DOHH2 (cell line): Measurements from ENCODE around the gene C19orf47.
"Not testable (repeated sequence)": the region's sequence is repeated elsewhere in the genome, so short reads cannot be mapped to it uniquely, and the experiment has no call there.

Experiments used
- H3F3A ChIP-seq: fragments of 200-600 bp; sonication (generic), shearing (Covaris generic); 2 replicates; pipeline ENCODE4 v1.6.0; 2016; ENCODE audit warnings: antibody characterized with exemption, mild to moderate bottlenecking; ENCODE audit not compliant: control insufficient read depth, insufficient read depth
- H3K27ac ChIP-seq: fragments of 200-600 bp; sonication (generic); 2 replicates; pipeline ENCODE4 v1.5.1; 2014; ENCODE audit warnings: low read depth, mild to moderate bottlenecking, low read length, moderate library complexity
- H3K27me3 ChIP-seq: fragments of 200-600 bp; sonication (generic); 2 replicates; pipeline ENCODE4 v1.6.1; 2014; ENCODE audit warnings: mild to moderate bottlenecking, low read length, mixed read lengths; ENCODE audit not compliant: control insufficient read depth
- H3K36me3 ChIP-seq: fragments of 200-600 bp; sonication (generic); 2 replicates; pipeline ENCODE4 v1.6.1; 2014; ENCODE audit warnings: mild to moderate bottlenecking, low read length, moderate library complexity, mixed read lengths; ENCODE audit not compliant: control insufficient read depth
- H3K4me1 ChIP-seq: fragments of 200-600 bp; sonication (generic); 2 replicates; pipeline ENCODE4 v1.6.1; 2014; ENCODE audit warnings: mild to moderate bottlenecking, low read length, mixed read lengths; ENCODE audit not compliant: control insufficient read depth
- H3K4me2 ChIP-seq: fragments of 200-600 bp; sonication (generic); 2 replicates; pipeline ENCODE4 v1.6.0; 2014; ENCODE audit warnings: mild to moderate bottlenecking, low read length, moderate library complexity
- H3K4me3 ChIP-seq: fragments of 200-600 bp; sonication (generic); 2 replicates; pipeline ENCODE4 v1.5.1; 2014; ENCODE audit warnings: mild to moderate bottlenecking, low read length, mixed read lengths
- H3K79me2 ChIP-seq: fragments of 200-600 bp; sonication (generic); 2 replicates; pipeline ENCODE4 v1.6.1; 2014; ENCODE audit warnings: mild to moderate bottlenecking, low read length, mixed read lengths; ENCODE audit not compliant: control insufficient read depth
- H3K9me2 ChIP-seq: fragments of 200-600 bp; sonication (generic); replicated peaks from 2 replicates; pipeline ENCODE4 v1.6.1; 2014; ENCODE audit warnings: mild to moderate bottlenecking, low read length, mixed read lengths; ENCODE audit not compliant: control insufficient read depth
- H3K9me3 ChIP-seq: fragments of 200-600 bp; sonication (generic); 2 replicates; pipeline ENCODE4 v1.6.1; 2014; ENCODE audit warnings: antibody characterized with exemption, low read length, mixed read lengths; ENCODE audit not compliant: control insufficient read depth, insufficient read depth
- H4K20me1 ChIP-seq: fragments of 200-600 bp; sonication (generic); 2 replicates; pipeline ENCODE4 v1.6.0; 2014; ENCODE audit warnings: low read depth, mild to moderate bottlenecking, antibody characterized with exemption, low read length, moderate library complexity; ENCODE audit not compliant: control insufficient read depth, insufficient read depth
- CTCF ChIP-seq: fragments of 200-600 bp; sonication (generic); IDR thresholded peaks from one replicate; pipeline ENCODE4 v1.5.1; 2014; ENCODE audit warnings: antibody characterized with exemption, mild to moderate bottlenecking, low read depth, low read length; ENCODE audit not compliant: poor library complexity, severe bottlenecking
- EZH2phosphoT487 ChIP-seq: fragments of 200-600 bp; sonication (generic); IDR thresholded peaks from 2 replicates; pipeline ENCODE4 v1.6.1; 2017; ENCODE audit warnings: borderline replicate concordance, mild to moderate bottlenecking, antibody characterized with exemption, low read length, moderate library complexity, mixed read lengths

Gene C19orf47

GRCh38 chr19:40370997-40371801, 23.0 kb upstream of the C19orf47 start:
- Histone ChIP-seq H3K9me2 (no peaks in the 10 kb centered on the region), H3K4me3 (no peak overlapping the region), H3K36me3 (no peaks in the 10 kb centered on the region), H3K27ac (no peak overlapping the region), H3K4me1 (peaks cover 16% of the 10 kb centered on the region), H3F3A (no peaks in the 10 kb centered on the region), H3K27me3 (no peaks in the 10 kb centered on the region), H3K4me2 (no peak overlapping the region), H4K20me1 (no peaks in the 10 kb centered on the region), H3K79me2 (no peaks in the 10 kb centered on the region), H3K9me3 (no peaks in the 10 kb centered on the region)
- TF ChIP-seq EZH2phosphoT487: no peak
- no peak for TF ChIP-seq CTCF

GRCh38 chr19:40370253-40370652, 22.1 kb upstream of the C19orf47 start:
- not testable (repeated sequence) for H3K9me2 ChIP-seq, H3K4me2 ChIP-seq, H4K20me1 ChIP-seq, H3K27ac ChIP-seq, H3K4me3 ChIP-seq, H3F3A ChIP-seq, H3K36me3 ChIP-seq, H3K27me3 ChIP-seq, H3K9me3 ChIP-seq, H3K79me2 ChIP-seq
- peaks cover 26% of the 10 kb centered on the region for H3K4me1 ChIP-seq

- H3K4me3 ChIP-seq: no peak overlapping the region
- no peaks in the 10 kb centered on the region for H3K9me2 ChIP-seq
- no peaks in the 10 kb centered on the region for H3K79me2 ChIP-seq
- no peaks in the 10 kb centered on the region for H3F3A ChIP-seq
- H3K4me1 ChIP-seq: peaks cover 30% of the 10 kb centered on the region
- no peaks in the 10 kb centered on the region for H3K27me3 ChIP-seq
- no peak for TF ChIP-seq EZH2phosphoT487
- TF ChIP-seq CTCF: no peak
- no peaks in the 10 kb centered on the region for H4K20me1 ChIP-seq
- H3K4me2 ChIP-seq: no peak overlapping the region
- H3K27ac ChIP-seq: no peak overlapping the region
- no peaks in the 10 kb centered on the region for H3K9me3 ChIP-seq
- no peaks in the 10 kb centered on the region for H3K36me3 ChIP-seq
Observed at GRCh38 chr19:40369797-40370196, 21.6 kb upstream of the C19orf47 start.

GRCh38 chr19:40367577-40368434, 19.6 kb upstream of the C19orf47 start:
- Histone ChIP-seq H3K4me3 (no peak overlapping the region), H3K27ac (no peak overlapping the region), H3K79me2 (no peaks in the 10 kb centered on the region), H3F3A (no peaks in the 10 kb centered on the region), H3K36me3 (no peaks in the 10 kb centered on the region), H4K20me1 (no peaks in the 10 kb centered on the region), H3K9me2 (no peaks in the 10 kb centered on the region), H3K4me2 (no peak overlapping the region), H3K27me3 (no peaks in the 10 kb centered on the region), H3K9me3 (no peaks in the 10 kb centered on the region), H3K4me1 (peaks cover 27% of the 10 kb centered on the region)
- TF ChIP-seq CTCF: no peak
- no peak for TF ChIP-seq EZH2phosphoT487
